Measurements from ENCODE around the gene ORAI2.

DNA sequence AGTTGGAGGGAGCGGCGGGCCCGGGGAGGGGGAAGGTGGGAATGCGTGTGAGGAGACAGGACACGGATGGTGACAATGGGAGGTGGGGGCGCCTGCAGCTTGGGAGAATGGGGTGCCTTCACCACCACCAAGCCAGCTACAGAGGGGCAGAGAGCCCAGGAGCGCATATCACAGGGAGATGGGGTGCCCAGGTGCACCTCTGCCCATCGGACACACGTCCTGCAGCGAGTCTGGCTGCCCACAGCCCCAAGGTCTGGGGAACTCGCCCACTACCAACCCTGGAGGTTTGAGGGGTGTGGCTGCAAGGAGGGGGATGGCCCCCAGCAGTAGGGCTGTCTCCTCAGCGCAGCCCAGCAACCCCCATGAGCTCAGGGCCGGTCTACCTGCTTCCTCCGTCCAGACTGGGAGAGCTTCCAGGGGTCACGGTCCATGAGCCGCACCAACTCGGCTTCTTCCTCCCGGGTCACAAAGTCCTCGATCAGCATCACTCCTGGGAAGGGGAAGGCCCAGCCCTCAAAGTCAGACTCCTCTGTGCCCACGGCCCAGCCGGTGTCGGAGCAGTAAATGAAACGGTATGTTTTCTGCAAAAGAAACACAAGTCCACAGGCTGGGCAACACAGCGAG is 26.0 kb downstream of the ORAI2 start:
- TF ChIP-seq CTCF (IDR thresholded peaks at IDR 0.05) (no peak), POLR2AphosphoS5 (IDR thresholded peaks at IDR 0.05) (no peak)
